ENCODE results near the gene DUSP9.

Gene DUSP9

GRCh38 chrX:153632595-153632946 lies 14.4 kb upstream of the DUSP9 start:
- TF ChIP-seq, protein P1, sequence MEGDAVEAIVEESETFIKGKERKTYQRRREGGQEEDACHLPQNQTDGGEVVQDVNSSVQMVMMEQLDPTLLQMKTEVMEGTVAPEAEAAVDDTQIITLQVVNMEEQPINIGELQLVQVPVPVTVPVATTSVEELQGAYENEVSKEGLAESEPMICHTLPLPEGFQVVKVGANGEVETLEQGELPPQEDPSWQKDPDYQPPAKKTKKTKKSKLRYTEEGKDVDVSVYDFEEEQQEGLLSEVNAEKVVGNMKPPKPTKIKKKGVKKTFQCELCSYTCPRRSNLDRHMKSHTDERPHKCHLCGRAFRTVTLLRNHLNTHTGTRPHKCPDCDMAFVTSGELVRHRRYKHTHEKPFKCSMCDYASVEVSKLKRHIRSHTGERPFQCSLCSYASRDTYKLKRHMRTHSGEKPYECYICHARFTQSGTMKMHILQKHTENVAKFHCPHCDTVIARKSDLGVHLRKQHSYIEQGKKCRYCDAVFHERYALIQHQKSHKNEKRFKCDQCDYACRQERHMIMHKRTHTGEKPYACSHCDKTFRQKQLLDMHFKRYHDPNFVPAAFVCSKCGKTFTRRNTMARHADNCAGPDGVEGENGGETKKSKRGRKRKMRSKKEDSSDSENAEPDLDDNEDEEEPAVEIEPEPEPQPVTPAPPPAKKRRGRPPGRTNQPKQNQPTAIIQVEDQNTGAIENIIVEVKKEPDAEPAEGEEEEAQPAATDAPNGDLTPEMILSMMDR (conservative IDR thresholded peaks at IDR 0.05; ENCODE audit: low read depth, low read length) = no peak
- no peak overlapping the region for H3K4me3 ChIP-seq (ENCODE audit: low read depth, low read length)
- DNase-seq (ENCODE audit: low read depth) = no peak

- H3K4me3 ChIP-seq (ENCODE audit: low read depth, low read length) = no peak overlapping the region
- no peak for DNase-seq (ENCODE audit: low read depth)
- TF ChIP-seq, protein P1 (conservative IDR thresholded peaks at IDR 0.05; ENCODE audit: low read depth, low read length) = no peak
Measured at GRCh38 chrX:153633048-153633447, 14.0 kb upstream of the DUSP9 start.

DNA sequence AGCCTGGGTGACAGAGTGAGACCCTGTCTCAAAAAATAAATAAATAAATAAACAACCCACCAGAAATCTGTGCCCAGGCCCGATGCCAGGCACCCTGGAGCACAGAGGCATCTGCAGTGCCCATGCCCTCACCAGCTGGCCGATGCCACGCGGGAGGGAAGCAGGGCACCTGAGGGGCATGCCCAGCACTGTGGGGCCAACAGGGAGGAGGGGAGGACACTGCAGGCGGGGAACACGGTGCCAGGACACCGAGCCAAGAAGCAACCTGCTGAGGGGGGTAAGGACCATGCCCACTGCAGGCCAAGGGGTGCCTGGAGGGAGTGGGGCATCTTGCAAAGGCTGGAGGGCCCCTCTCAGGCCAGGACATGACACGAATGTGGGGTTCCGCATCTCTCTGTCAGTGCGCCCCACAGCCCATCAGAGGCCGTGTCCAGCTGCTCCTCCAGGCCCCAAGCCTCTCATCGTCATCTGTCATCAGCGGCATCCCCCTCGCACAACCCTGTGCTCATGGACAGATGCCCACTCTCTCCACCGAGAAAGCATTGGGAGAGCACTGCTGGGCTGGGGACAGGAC lies 13.3 kb upstream of the DUSP9 start:
- TF ChIP-seq, protein P1 (conservative IDR thresholded peaks at IDR 0.05; ENCODE audit: low read depth, low read length) = no peak
- no peak for DNase-seq (ENCODE audit: low read depth)
- H3K4me3 ChIP-seq (ENCODE audit: low read depth, low read length) = no peak overlapping the region

- no peak for DNase-seq (ENCODE audit: low read depth)
- H3K4me3 ChIP-seq (ENCODE audit: low read depth, low read length) = no peak overlapping the region
- TF ChIP-seq, protein P1 (conservative IDR thresholded peaks at IDR 0.05; ENCODE audit: low read depth, low read length) = no peak
Measured at GRCh38 chrX:153634236-153634635, 12.8 kb upstream of the DUSP9 start.

DNA sequence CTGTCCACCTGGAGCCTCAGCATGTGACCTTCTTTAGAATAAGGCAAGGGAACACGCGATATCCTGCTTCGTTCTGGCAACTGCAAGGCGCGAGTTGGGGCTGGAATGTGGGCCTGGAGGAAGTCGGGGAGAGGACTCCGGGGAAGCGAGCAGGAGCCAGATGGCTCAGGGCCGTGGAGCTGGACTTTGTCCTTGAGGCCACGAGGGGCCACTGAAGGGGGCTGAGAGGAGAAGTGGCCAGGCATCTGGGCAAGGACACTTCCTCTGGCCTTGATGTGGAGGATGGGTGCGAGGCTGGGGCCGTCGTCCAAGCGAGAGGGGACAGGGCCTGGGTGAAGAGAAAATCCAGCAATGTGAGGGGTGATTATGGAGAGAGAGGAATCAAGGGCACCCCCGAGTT lies 12.2 kb upstream of the DUSP9 start:
- H3K4me3 ChIP-seq (ENCODE audit: low read depth, low read length) = no peak overlapping the region
- TF ChIP-seq, protein P1 (conservative IDR thresholded peaks at IDR 0.05; ENCODE audit: low read depth, low read length) = no peak
- DNase-seq (ENCODE audit: low read depth) = no peak

- TF ChIP-seq, protein P1 (conservative IDR thresholded peaks at IDR 0.05; ENCODE audit: low read depth, low read length) = no peak
- no peak overlapping the region for H3K4me3 ChIP-seq (ENCODE audit: low read depth, low read length)
Measured at GRCh38 chrX:153635388-153635787, 11.6 kb upstream of the DUSP9 start.

More at GRCh38 chrX:153635388-153635787, 11.6 kb upstream of the DUSP9 start:
- DNase-seq (ENCODE audit: low read depth) = no peak
